Measurements from ENCODE around the gene DNAH2. TPM values are rescaled to one million over a fixed set of nuclear protein-coding genes. Genes with fewer than 3 reads are reported as not detected.
A peak's percentile ranks its signal among the peaks of the same experiment; 100 is the strongest.

DNAH2 gene
- total and polyA plus RNA-seq, 2 of the 13 experiments (the other 11 are each of a cell fraction or from before 2014, with no cell fraction given), result not detected

DNA sequence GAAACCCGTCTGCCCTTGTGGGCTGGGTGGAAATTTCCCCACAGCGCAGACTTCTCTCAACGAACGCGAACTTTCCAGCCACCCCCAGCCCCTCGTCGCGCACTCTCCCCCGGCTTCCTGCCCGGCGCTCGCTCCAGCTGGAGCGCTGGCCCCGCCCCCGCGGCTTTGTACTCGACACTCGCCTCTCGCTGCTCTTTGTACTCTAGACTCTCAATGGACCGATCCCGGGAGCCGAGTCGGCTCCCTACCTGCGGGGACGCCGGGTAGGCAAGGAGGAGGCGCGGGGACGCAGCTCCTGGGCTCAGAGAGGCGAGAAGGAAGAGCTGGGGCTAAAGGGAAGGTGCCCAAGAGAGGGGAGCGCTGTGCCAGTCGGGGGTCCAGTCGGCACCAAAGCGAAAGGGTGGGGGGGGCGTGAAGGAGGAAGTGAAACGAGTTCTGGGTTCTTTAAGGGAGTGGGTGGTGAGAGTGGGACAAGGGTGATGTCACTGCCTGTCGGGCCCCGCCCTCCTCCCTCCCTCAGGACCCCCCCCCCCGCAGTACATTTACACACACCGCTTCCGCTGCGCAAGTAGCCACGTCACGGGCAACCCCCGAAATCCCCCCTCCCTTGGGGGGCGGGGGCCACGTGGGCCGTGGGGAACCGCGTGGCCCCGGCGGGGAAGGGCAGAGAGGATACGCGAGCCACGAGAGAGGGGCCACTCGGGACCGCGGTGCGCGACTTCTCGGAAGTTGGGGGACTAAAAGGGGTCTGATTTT is 126.2 kb downstream of the DNAH2 start (continued):
- TF ChIP-seq, protein P1, sequence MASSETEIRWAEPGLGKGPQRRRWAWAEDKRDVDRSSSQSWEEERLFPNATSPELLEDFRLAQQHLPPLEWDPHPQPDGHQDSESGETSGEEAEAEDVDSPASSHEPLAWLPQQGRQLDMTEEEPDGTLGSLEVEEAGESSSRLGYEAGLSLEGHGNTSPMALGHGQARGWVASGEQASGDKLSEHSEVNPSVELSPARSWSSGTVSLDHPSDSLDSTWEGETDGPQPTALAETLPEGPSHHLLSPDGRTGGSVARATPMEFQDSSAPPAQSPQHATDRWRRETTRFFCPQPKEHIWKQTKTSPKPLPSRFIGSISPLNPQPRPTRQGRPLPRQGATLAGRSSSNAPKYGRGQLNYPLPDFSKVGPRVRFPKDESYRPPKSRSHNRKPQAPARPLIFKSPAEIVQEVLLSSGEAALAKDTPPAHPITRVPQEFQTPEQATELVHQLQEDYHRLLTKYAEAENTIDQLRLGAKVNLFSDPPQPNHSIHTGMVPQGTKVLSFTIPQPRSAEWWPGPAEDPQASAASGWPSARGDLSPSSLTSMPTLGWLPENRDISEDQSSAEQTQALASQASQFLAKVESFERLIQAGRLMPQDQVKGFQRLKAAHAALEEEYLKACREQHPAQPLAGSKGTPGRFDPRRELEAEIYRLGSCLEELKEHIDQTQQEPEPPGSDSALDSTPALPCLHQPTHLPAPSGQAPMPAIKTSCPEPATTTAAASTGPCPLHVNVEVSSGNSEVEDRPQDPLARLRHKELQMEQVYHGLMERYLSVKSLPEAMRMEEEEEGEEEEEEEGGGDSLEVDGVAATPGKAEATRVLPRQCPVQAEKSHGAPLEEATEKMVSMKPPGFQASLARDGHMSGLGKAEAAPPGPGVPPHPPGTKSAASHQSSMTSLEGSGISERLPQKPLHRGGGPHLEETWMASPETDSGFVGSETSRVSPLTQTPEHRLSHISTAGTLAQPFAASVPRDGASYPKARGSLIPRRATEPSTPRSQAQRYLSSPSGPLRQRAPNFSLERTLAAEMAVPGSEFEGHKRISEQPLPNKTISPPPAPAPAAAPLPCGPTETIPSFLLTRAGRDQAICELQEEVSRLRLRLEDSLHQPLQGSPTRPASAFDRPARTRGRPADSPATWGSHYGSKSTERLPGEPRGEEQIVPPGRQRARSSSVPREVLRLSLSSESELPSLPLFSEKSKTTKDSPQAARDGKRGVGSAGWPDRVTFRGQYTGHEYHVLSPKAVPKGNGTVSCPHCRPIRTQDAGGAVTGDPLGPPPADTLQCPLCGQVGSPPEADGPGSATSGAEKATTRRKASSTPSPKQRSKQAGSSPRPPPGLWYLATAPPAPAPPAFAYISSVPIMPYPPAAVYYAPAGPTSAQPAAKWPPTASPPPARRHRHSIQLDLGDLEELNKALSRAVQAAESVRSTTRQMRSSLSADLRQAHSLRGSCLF (CRISPR knock-in tag; IDR thresholded peaks at IDR 0.05; ENCODE audit: borderline replicate concordance), result no peak
- TF ChIP-seq ZNF431 (CRISPR knock-in tag; IDR thresholded peaks at IDR 0.05; ENCODE audit: borderline replicate concordance, low read depth), result no peak
- 0 out of 2 replicates have a peak, but pooled peaks have one; percentile 26 for TF ChIP-seq ZNF780A (CRISPR knock-in tag; IDR thresholded peaks at IDR 0.05)
- no peak for TF ChIP-seq MIXL1 (CRISPR knock-in tag; IDR thresholded peaks at IDR 0.05)
- peak; percentile 25; the same call in 1 of the 2 replicates for TF ChIP-seq DMAP1 (CRISPR knock-in tag; IDR thresholded peaks at IDR 0.05)
- no peak for TF ChIP-seq FOSL2 (CRISPR knock-in tag; IDR thresholded peaks at IDR 0.05)
- no peak for TF ChIP-seq ZNF468 (CRISPR knock-in tag; IDR thresholded peaks at IDR 0.05)
- TF ChIP-seq ZNF781 (CRISPR knock-in tag; IDR thresholded peaks at IDR 0.05; ENCODE audit: borderline replicate concordance, not compliant biosample characterization), result no peak
- no peak; the same call in none of the 2 replicates for TF ChIP-seq ZNF670 (CRISPR knock-in tag; IDR thresholded peaks at IDR 0.05; ENCODE audit: borderline replicate concordance)
- no peak for TF ChIP-seq ZFP41 (CRISPR knock-in tag; IDR thresholded peaks at IDR 0.05; ENCODE audit: borderline replicate concordance)
- no peak for TF ChIP-seq SMARCC2 (IDR thresholded peaks at IDR 0.05)
- no peak for TF ChIP-seq GLI4 (CRISPR knock-in tag; IDR thresholded peaks at IDR 0.05; ENCODE audit: borderline replicate concordance)
- TF ChIP-seq NFRKB (IDR thresholded peaks at IDR 0.05), result no peak
- no peak for TF ChIP-seq SIX1 (CRISPR knock-in tag; IDR thresholded peaks at IDR 0.05; ENCODE audit: borderline replicate concordance)
- TF ChIP-seq, protein P2, sequence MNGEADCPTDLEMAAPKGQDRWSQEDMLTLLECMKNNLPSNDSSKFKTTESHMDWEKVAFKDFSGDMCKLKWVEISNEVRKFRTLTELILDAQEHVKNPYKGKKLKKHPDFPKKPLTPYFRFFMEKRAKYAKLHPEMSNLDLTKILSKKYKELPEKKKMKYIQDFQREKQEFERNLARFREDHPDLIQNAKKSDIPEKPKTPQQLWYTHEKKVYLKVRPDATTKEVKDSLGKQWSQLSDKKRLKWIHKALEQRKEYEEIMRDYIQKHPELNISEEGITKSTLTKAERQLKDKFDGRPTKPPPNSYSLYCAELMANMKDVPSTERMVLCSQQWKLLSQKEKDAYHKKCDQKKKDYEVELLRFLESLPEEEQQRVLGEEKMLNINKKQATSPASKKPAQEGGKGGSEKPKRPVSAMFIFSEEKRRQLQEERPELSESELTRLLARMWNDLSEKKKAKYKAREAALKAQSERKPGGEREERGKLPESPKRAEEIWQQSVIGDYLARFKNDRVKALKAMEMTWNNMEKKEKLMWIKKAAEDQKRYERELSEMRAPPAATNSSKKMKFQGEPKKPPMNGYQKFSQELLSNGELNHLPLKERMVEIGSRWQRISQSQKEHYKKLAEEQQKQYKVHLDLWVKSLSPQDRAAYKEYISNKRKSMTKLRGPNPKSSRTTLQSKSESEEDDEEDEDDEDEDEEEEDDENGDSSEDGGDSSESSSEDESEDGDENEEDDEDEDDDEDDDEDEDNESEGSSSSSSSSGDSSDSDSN (CRISPR knock-in tag; IDR thresholded peaks at IDR 0.05), result peak; percentile 76
- TF ChIP-seq KLF15 (CRISPR knock-in tag; IDR thresholded peaks at IDR 0.05; ENCODE audit: borderline replicate concordance), result no peak
- TF ChIP-seq NFYC (CRISPR knock-in tag; IDR thresholded peaks at IDR 0.05), result no peak
- TF ChIP-seq PCBP2 (optimal IDR thresholded peaks at IDR 0.05; ENCODE audit: low read depth, low read length, poor library complexity, severe bottlenecking), result no peak
- TF ChIP-seq BRCA1 (CRISPR knock-in tag; IDR thresholded peaks at IDR 0.05), result no peak
- TF ChIP-seq ZNF552 (CRISPR knock-in tag; IDR thresholded peaks at IDR 0.05; ENCODE audit: borderline replicate concordance), result no peak
- TF ChIP-seq ZNF672 (CRISPR knock-in tag; IDR thresholded peaks at IDR 0.05), result no peak
- peak; percentile 42 for TF ChIP-seq AKAP8 (CRISPR knock-in tag; IDR thresholded peaks at IDR 0.05)
- no peak for TF ChIP-seq SCMH1 (CRISPR knock-in tag; IDR thresholded peaks at IDR 0.05; ENCODE audit: borderline replicate concordance)
